HL-60/S4 treated with retinoic acid at 250 ng/mL for 4 days and 3 days (cell line): ENCODE measurements around the gene BAZ1B.
"Not testable (repeated sequence)": the region's sequence is repeated elsewhere in the genome, so short reads cannot be mapped to it uniquely, and the experiment has no call there.

Source experiments
- in situ Hi-C: fragments of 300-500 bp; cut with MboI; formaldehyde crosslinking; loops from 2 replicates; pipeline ENCODE4 v1.7.0; 2022; ENCODE audit warnings: low sequenced_read_pairs

The BAZ1B gene

DNA sequence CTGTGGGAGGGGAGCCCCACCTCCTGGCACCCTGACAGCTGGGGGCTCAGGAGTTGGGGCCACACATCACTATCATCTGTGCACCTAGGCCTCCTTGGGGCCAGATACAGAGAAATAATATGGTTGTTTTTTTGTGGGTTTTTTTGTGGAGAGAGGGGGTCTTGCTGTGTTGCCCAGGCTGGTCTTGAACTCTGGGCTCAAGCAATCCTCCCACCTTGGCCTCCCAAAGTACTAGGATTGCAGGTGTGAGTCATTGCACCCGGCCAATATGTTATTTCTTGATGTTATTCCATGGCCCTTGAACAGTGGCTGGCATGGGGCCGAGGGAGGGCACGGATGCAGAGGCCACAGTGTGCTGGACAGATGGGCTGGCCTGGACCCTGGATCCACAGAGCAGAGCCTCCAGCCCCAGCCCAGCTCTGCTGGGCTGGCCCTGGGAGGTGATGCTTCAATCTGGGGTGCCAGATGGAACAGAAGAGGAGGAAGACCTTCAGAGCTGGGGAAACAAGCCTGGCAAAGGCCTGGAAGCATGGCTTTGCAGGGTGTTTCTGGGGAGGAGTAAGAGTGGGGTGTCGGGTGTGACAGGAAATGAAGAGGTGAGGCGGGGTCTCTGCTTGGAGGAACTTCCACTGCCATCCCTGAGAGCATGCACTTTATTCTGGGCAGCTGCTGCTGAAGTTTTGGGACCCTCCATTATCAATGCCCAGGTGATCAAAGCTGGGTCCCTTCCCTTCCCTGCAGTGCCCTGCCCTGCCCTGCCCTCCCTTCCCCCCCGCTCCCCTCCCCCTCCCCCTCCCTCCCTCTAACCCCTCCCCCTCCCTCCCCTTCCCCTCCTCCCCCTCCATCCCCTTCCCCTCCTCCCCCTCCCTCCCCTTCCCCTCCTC lies 92.2 kb downstream of the BAZ1B start:
- in situ Hi-C loops, result no loop called here

DNA sequence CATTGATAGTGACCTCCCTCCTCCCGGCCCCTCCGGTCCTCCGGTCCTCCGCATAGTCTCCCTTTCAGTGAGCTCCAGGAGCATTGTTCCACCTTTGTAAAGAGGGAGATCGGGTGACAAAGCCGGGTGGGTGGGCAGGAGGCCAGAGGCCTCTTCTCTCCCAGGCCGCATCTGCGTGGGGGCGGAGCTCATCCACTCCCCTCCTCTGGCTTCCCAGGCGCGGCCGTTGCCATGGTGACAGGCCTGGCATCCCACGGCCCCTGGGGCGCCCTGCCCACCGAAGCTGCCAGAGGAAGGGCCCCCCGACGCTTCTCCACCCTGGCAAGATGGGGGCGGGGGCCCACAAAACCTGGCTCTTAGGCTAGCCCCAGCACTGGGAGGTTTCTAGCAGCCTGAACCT lies 92.9 kb downstream of the BAZ1B start:
- in situ Hi-C loops, result no loop called here

GRCh38 chr7:73427902-73428787 lies 93.9 kb downstream of the BAZ1B start:
- in situ Hi-C loops, result no loop called here

DNA sequence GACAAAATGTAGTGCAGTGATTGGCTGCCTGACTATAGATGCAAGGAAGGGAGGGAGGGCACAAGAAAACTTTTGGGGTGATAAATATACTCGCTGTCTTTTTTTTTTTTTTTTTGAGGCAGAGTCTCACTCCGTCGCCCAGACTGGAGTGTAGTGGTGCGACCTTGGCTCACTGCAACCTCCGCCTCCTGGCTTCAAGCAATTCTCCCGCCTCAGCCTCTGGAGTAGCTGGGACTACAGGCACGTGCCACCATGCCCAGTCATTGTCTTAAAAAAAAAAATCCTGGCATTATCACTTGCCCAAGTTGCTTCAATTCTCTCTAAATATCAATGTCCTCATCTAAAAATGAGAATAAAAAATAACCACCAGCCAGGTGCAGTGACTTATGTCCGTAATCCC lies 96.1 kb downstream of the BAZ1B start:
- in situ Hi-C loops, result no loop called here

- in situ Hi-C loops, result no loop called here
These were observed 96.6 kb downstream of the BAZ1B start for GRCh38 chr7:73425356-73425983.

DNA sequence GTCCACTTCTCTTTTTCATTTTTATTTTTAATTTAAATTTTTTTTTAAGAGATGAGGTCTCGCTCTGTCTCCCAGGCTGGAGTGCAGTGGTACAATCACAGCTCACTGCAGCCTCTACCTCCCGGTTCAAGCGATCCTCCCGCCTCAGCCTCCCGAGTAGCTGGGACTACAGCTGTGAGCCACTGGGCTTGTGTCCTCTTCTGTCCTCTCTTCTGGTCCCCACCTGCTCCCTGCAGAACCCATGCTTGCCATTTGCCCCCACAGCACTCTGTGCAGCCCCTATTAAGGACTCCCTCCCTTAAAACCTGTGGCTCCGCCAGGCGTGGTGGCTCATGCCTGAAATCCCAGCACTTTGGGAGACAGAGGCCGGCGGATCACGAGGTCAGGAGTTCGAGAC lies 97.6 kb downstream of the BAZ1B start:
- in situ Hi-C loops, result no loop called here

GRCh38 chr7:73423519-73424488 lies 98.3 kb downstream of the BAZ1B start:
- in situ Hi-C loops, result no loop called here

DNA sequence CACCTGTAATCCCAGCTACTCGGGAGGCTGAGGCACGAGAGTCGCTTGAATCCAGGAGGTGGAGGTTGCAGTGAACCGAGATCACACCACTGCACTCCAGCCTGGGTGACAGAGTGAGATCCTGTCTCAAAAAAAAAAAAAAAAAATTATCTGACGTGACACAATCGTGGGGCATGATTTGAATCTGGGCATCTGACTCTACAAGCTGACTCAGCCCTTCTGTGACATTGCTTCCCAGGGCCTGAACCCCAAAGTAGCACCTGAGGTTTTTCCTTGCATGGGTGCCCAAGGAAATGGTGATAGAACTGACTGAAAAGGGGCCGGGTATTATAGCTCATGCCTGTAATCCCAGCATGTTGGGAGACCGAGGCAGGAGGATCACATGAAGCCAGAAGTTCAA lies 101.5 kb downstream of the BAZ1B start:
- in situ Hi-C loops, result not testable (repeated sequence)

DNA sequence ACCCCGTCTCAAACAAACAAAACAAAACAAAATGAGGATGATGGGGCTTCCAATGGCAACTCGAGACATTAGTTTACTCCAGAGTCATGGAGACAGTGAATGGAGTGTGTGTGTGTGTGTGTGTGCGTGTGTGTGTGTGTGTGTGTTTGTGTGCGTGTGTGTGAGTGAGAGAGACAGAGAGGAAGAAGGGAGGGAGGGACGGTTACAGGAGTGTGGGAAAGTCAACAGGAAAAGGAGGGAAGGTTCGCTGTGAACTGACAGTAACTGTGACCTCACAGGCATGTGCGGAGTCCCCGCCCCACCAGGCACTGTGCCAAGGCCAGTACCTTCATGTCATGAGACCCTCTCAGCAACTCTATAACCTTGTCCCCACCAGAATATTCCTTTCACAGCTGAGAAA lies 102.1 kb downstream of the BAZ1B start:
- in situ Hi-C loops, result not testable (repeated sequence)

- in situ Hi-C loops, result no loop called here
These were observed 103.9 kb downstream of the BAZ1B start for GRCh38 chr7:73418113-73418703.

- in situ Hi-C loops, result not testable (repeated sequence)
These were observed 111.5 kb downstream of the BAZ1B start for GRCh38 chr7:73410541-73411131.

DNA sequence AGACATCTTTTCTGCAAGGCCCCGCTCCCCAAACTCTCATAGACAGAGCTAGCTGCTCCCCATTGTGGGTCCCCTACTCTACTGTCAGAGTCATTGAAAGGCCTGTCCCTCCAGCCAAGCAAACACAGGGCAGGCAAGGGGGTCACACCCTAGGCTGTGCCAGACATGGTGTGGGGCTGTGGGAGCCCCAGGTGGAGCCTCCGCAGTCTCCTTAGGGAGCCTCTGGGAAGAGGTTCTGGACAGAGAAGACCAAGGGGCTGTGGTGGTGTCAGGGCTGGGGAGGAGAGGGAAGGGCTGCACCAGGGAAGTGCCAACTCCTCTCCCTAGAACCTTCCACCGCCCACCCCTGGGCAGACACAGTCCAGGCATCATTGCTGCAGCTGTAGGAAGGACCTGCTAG lies 117.2 kb downstream of the BAZ1B start:
- in situ Hi-C loops, result not testable (repeated sequence)

- in situ Hi-C loops, result not testable (repeated sequence)
These were observed 122.7 kb downstream of the BAZ1B start for GRCh38 chr7:73399185-73400050.

DNA sequence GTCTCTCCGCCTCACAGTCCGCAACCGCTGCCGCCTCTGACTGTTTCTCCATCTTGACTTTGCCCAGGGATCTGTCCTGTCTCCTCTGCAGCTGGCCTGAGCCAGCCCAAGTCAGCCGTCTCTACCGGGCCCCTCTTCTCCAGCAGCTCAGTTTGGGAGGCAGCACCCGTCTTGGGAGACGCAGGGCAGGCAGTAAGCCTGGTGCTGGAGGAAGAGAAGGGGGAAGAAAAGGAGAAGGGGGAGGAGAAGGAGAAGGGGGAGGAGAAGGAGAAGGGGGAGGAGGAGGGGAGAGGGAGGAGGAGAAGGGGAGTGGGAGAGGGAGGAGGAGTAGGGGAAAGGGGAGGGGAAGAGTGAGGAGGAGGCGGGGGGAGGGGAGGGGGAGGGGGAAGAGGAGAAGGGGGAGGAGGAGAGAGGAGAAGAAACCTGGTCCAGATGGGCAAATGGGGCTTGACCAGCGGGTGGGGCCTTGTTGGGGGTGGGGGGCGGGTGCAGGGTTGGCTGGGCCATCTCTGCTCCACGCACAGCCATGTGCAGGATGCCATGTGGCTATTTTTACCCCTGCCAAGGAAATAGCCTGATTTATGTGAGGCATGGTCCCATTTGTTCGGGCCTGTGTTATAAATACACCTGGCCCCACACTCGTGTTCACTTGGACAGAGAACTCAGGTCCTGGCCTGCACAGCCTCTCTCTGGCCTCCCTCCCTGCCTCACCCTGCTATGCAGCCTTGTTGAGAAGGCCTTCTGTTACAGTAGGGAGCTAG lies 124.4 kb downstream of the BAZ1B start:
- in situ Hi-C loops, result no loop called here

- in situ Hi-C loops, result no loop called here
These were observed 126.3 kb downstream of the BAZ1B start for GRCh38 chr7:73395538-73396503.

DNA sequence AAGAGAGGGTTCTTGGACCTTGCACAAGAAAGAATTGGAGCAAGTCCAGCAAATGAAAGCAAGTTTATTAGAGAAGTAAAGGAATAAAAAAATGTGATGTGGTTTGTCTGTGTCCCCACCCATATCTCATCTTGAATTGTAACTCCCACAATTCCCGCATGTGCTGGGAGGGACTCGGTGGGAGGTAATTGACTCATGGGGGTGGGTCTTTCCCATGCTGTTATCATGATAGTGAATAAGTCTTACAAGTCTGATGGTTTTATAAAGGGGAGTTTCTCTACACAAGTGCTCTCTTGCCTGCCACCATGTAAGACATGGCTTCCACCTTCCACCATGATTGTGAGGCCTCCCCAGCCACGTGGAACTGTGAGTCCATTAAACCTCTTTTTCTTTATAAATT lies 127.7 kb downstream of the BAZ1B start:
- in situ Hi-C loops, result no loop called here

DNA sequence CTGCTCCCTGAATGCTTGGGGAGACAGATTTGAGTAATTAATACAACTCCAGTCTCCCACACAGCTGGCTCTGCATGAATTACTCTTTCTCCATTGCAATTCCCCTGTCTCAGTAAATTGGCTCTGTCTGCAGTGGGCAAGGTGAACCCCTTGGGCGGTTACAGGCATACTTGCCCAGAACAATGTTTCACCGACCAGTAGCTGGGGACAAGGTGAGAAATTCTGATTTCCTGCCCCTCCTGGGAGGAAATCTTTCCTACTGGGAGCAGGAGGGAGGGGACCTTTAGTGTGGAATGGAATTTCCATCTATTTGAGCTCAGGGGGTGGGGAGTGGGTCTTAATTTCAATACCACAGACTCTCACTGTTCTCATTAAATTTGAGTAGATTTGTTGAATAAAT lies 130.7 kb downstream of the BAZ1B start:
- in situ Hi-C loops, result no loop called here
